Right atrium auricular region (tissue), 2 donors: ENCODE measurements around the gene PUM2. TPM values are rescaled to one million over a fixed set of nuclear protein-coding genes. Genes with fewer than 3 reads are reported as not detected.

Experiments
- DNase-seq: peaks from one replicate; pipeline ENCODE4 v3.0.0-alpha.2; 2019; ENCODE audit warnings: low spot score
- H3K27ac ChIP-seq, 2 donors: fragments of 200-600 bp; sonication (generic); 1 replicate in 1 of 2; 2 replicates in 1 of 2; pipeline ENCODE4 v1.5.1; 2016 to 2019
- H3K27me3 ChIP-seq, 2 donors: fragments of 200-600 bp; sonication (generic); one replicate each; pipeline versions ENCODE4 v1.5.1 to v1.6.0; 2017 to 2019
- H3K36me3 ChIP-seq: fragments of 200-600 bp; sonication (generic); one replicate; pipeline ENCODE4 v1.5.1; 2016
- H3K4me1 ChIP-seq, 2 donors: fragments of 200-600 bp; sonication (generic); one replicate each; pipeline versions ENCODE4 v1.5.1 to v1.6.0; 2017 to 2019
- H3K4me3 ChIP-seq, 2 donors: fragments of 200-600 bp; sonication (generic); 1 replicate in 1 of 2; 2 replicates in 1 of 2; pipeline ENCODE4 v1.5.1; 2017 to 2019; ENCODE audit warnings: mild to moderate bottlenecking in 1 of 2, moderate library complexity in 1 of 2
- H3K9me3 ChIP-seq, 2 donors: fragments of 200-600 bp; sonication (generic); one replicate each; pipeline ENCODE4 v1.5.1; 2019
- total RNA-seq, 2 donors: library from RNA; depleted of rRNA; stranded (reverse); fragments of >200 nt; gene quantifications; one replicate each; pipeline ENCODE4 v1.1.0, GENCODE V29; 2016
- TF ChIP-seq, protein P1 (sequence below), 2 donors: fragments of 200-600 bp; sonication (generic); IDR thresholded peaks; one replicate each; pipeline ENCODE4 v1.5.1; 2019; ENCODE audit warnings: antibody characterized with exemption in 2 of 2

The PUM2 gene
- total RNA-seq, 2 donors from 2014 or later, result 35.0 to 44.8 TPM

DNA sequence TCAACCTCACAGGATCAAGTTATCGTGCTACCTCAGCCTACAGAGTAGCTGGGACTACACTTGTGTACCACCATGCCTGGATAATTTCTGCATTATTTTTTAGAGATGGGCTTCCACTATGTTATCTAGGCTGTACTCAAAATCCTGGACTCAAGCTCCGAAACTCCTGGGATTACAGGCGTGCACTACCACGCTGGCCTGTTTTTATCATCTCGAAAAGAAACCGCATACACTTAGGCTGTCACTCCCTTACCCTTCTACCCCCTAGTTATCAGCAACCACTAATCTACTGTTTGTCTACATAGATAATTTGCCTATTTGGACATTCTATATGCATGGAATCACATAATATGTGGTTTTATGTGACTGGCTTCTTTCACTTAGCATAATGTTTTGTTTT is 8.5 kb upstream of the PUM2 start:
- no peaks in the 10 kb centered on the region for H3K9me3 ChIP-seq
- H3K36me3 ChIP-seq, result no peaks in the 10 kb centered on the region
- TF ChIP-seq, protein P1, sequence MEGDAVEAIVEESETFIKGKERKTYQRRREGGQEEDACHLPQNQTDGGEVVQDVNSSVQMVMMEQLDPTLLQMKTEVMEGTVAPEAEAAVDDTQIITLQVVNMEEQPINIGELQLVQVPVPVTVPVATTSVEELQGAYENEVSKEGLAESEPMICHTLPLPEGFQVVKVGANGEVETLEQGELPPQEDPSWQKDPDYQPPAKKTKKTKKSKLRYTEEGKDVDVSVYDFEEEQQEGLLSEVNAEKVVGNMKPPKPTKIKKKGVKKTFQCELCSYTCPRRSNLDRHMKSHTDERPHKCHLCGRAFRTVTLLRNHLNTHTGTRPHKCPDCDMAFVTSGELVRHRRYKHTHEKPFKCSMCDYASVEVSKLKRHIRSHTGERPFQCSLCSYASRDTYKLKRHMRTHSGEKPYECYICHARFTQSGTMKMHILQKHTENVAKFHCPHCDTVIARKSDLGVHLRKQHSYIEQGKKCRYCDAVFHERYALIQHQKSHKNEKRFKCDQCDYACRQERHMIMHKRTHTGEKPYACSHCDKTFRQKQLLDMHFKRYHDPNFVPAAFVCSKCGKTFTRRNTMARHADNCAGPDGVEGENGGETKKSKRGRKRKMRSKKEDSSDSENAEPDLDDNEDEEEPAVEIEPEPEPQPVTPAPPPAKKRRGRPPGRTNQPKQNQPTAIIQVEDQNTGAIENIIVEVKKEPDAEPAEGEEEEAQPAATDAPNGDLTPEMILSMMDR (IDR thresholded peaks at IDR 0.05), result no peak
- no peak overlapping the region for H3K4me3 ChIP-seq
- no peaks in the 10 kb centered on the region for H3K27me3 ChIP-seq
- DNase-seq, result no peak
- no peak overlapping the region for H3K27ac ChIP-seq
- H3K4me1 ChIP-seq, result no peaks in the 10 kb centered on the region

DNA sequence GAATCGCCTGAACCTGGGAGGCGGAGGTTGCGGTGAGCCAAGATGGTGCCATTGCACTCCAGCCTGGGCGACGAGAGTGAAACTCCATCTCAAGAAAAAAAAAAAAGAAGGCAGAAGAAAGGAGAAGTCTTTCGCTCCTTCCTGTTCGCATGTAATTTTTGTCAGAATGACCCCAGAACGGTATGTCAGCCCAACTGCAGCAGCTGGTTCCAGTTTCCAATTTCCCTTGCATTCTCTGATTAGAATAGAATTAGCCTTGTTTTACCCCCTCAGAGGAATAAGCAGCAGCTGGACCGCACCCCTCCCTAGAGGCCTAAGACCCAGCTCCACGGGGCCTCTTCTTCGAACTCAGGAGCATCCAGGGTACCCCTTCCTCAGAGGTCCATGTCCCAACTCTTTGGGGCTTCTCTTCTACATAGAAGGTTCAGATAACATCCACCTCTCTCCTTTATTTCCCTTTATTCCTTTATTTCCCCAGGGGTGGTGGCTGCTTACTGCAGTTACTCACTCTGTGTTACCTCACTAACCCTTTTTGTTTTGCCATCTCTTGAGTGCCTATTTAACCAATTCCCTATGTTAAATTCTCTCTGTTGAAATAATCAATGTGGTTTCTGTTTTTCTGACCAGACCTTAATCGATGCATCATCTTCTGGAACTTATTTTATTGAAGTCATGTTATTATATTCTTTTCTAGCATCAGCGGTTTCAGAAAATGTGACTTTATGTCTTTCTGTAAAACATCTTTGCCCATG is 7.2 kb upstream of the PUM2 start:
- H3K9me3 ChIP-seq, result no peaks in the 10 kb centered on the region
- H3K36me3 ChIP-seq, result no peaks in the 10 kb centered on the region
- no peak overlapping the region for H3K4me3 ChIP-seq
- TF ChIP-seq, protein P1 (IDR thresholded peaks at IDR 0.05), result no peak
- no peak for DNase-seq
- no peaks in the 10 kb centered on the region for H3K27me3 ChIP-seq
- no peaks in the 10 kb centered on the region for H3K4me1 ChIP-seq
- no peak overlapping the region for H3K27ac ChIP-seq

GRCh38 chr2:20356042-20356441 is 5.4 kb upstream of the PUM2 start:
- H3K4me3 ChIP-seq, result no peak overlapping the region
- no peak overlapping the region for H3K27ac ChIP-seq
- H3K9me3 ChIP-seq, result no peaks in the 10 kb centered on the region
- H3K27me3 ChIP-seq, result no peaks in the 10 kb centered on the region
- peaks cover 0 to 12% of the 10 kb centered on the region in 2 donors for H3K4me1 ChIP-seq
- no peak for DNase-seq
- TF ChIP-seq, protein P1 (IDR thresholded peaks at IDR 0.05), result no peak
- no peaks in the 10 kb centered on the region for H3K36me3 ChIP-seq

GRCh38 chr2:20355131-20355530 is 4.5 kb upstream of the PUM2 start:
- no peak overlapping the region for H3K4me3 ChIP-seq
- DNase-seq, result no peak
- peaks cover 0 to 12% of the 10 kb centered on the region in 2 donors for H3K4me1 ChIP-seq
- TF ChIP-seq, protein P1 (IDR thresholded peaks at IDR 0.05), result no peak
- no peaks in the 10 kb centered on the region for H3K27me3 ChIP-seq
- H3K36me3 ChIP-seq, result no peaks in the 10 kb centered on the region
- H3K9me3 ChIP-seq, result no peaks in the 10 kb centered on the region
- H3K27ac ChIP-seq, result no peak overlapping the region

GRCh38 chr2:20353241-20353992 is 2.8 kb upstream of the PUM2 start:
- no peak for DNase-seq
- Histone ChIP-seq H3K36me3 (no peaks in the 10 kb centered on the region), H3K9me3 (no peaks in the 10 kb centered on the region), H3K27ac (no peak overlapping the region), H3K27me3 (no peaks in the 10 kb centered on the region), H3K4me3 (no peak overlapping the region), H3K4me1 (peaks cover 0 to 24% of the 10 kb centered on the region in 2 donors)
- TF ChIP-seq, protein P1 (IDR thresholded peaks at IDR 0.05), result no peak
